ENCODE measurements around the gene ANKRD65.

Gene ANKRD65

GRCh38 chr1:1441002-1441888, 20.2 kb upstream of the ANKRD65 start:
- peak; percentile 63 to 68 for DNase-seq

- DNase-seq, result no peak
These were observed 19.4 kb upstream of the ANKRD65 start for GRCh38 chr1:1440262-1441001.

- no peak for DNase-seq
These were observed 18.6 kb upstream of the ANKRD65 start for GRCh38 chr1:1439546-1440261.

- no peak for DNase-seq
These were observed 17.7 kb upstream of the ANKRD65 start for GRCh38 chr1:1438531-1439381.

GRCh38 chr1:1437904-1438376, 16.9 kb upstream of the ANKRD65 start:
- DNase-seq, result no peak

- no peak for DNase-seq
These were observed 16.2 kb upstream of the ANKRD65 start for GRCh38 chr1:1437033-1437903.

GRCh38 chr1:1436630-1437032, 15.6 kb upstream of the ANKRD65 start:
- DNase-seq, result no peak

GRCh38 chr1:1435911-1436629, 15.0 kb upstream of the ANKRD65 start:
- no peak for DNase-seq

GRCh38 chr1:1435106-1435903, 14.2 kb upstream of the ANKRD65 start, which contains the start of gene VWA1:
Gene VWA1, plus strand, starts transcription at chr1:1435690. Its CDS starts 59 bp downstream, at chr1:1435749.
- peak; percentile 68 to 77 for DNase-seq

- DNase-seq, result no peak
These were observed 13.7 kb upstream of the ANKRD65 start for GRCh38 chr1:1434824-1435105.

GRCh38 chr1:1434131-1434823, 13.2 kb upstream of the ANKRD65 start:
- DNase-seq, result no peak

- DNase-seq, result peak; percentile 43 to 57
These were observed 12.7 kb upstream of the ANKRD65 start for GRCh38 chr1:1433804-1434130.

- DNase-seq, result no peak
These were observed 12.1 kb upstream of the ANKRD65 start for GRCh38 chr1:1432951-1433803.

- DNase-seq, result no peak
These were observed 11.3 kb upstream of the ANKRD65 start for GRCh38 chr1:1432274-1432950.

- DNase-seq, result no peak
These were observed 10.8 kb upstream of the ANKRD65 start for GRCh38 chr1:1431845-1432273.

GRCh38 chr1:1430992-1431844, 10.1 kb upstream of the ANKRD65 start:
- DNase-seq, result no peak
